Neuron (in vitro differentiated cells): ENCODE results near the gene GALR2.

Source experiments
- H2AFZ ChIP-seq: one replicate; pipeline ENCODE4 v1.6.1; 2013; ENCODE audit warnings: low read depth, mild to moderate bottlenecking, inconsistent platforms, low read length, moderate library complexity
- H3K27me3 ChIP-seq: one replicate; pipeline ENCODE4 v1.6.1; 2013; ENCODE audit warnings: low read length; ENCODE audit not compliant: insufficient read depth
- H3K36me3 ChIP-seq: one replicate; pipeline ENCODE4 v1.6.1; 2013; ENCODE audit warnings: low read length; ENCODE audit not compliant: insufficient read depth
- H3K4me1 ChIP-seq: one replicate; pipeline ENCODE4 v1.6.1; 2013; ENCODE audit warnings: low read length; ENCODE audit not compliant: insufficient read depth
- H3K4me3 ChIP-seq: 2 replicates; pipeline ENCODE4 v1.5.1; 2013; ENCODE audit warnings: mild to moderate bottlenecking, low read length, moderate library complexity
- H3K9me3 ChIP-seq: one replicate; pipeline ENCODE4 v1.6.1; 2013; ENCODE audit warnings: low read length

The GALR2 gene

DNA sequence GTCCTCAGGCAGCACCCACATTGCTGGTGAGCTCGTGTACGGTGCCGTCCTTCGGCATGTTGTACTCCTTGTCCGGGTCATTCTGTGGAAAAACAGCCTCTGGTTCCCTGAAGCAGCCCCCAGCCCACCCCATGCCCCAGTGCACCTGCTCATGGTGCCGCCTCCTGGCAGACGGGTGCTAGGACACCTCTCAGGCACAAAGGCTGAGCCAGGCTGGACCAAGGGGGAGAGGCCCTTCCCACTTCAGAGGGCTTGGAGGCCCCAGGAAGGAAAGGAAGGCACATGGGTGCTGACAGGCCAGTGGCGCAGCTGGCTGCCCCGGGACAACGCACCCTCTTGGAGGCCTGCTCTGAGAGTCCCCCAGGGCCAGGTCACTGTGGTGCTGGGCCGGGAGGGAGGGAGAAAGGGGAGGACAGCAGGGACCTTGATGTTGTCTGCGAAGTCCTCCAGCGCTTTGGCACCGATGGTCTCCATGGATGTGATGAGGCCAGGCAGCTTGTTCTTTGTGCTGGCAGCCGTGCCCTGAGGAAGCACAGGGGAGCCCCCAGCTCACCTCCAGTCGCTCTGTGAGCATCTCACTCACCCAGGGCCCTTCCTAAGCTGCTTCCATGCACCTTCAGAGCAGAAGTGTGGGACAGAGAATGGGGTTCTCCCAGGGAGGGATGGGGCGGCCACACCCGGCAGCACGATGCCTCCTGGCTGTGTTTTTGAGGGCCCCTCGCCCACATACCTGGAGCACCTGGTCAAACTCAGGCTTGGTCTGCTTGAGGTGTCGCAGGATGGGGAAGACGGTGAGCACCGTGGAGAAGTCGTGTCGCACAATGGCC is 13.7 kb downstream of the GALR2 start:
- no peak overlapping the region for H2AFZ ChIP-seq
- H3K27me3 ChIP-seq: no peaks in the 10 kb centered on the region
- no peaks in the 10 kb centered on the region for H3K4me1 ChIP-seq
- H3K36me3 ChIP-seq: peaks cover 93% of the 10 kb centered on the region
- H3K4me3 ChIP-seq: no peak overlapping the region
- H3K9me3 ChIP-seq: no peaks in the 10 kb centered on the region

DNA sequence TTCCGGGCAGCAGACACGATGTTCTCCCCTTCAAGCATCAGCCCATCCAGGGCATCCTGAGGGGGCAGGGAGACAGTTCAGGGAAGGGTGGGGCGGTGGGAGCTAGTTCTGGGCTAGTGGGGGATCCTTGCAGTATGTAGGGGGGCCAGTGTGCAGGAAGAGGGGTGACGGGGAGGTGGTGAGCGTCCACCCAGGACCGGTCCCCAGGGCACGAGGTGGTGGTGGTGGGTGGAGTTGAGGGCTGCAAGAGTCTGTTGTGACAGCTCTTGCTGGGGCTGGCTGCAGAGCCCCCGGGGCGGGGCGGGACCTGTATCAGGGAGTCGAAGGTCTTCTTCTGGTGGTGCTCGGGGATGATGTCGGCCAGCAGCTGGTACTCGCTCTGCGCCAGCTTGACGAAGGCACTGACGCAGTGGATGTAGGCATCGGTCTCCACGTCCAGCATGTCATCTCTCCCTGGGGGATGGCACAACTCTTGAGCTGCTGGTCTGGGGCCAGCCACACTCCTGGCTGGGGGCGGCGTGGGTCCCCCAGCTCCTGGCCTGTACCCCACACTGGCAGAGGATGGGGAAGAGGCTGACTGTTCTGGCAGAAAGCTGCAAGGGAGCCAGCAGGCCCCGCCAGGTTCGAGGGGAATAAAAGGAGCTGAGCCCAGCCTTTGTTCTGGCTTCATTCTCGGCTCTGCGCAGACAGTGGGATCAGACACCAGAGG is 14.4 kb downstream of the GALR2 start:
- Histone ChIP-seq H3K4me1 (no peaks in the 10 kb centered on the region), H3K36me3 (peaks cover 93% of the 10 kb centered on the region), H3K4me3 (no peak overlapping the region)

DNA sequence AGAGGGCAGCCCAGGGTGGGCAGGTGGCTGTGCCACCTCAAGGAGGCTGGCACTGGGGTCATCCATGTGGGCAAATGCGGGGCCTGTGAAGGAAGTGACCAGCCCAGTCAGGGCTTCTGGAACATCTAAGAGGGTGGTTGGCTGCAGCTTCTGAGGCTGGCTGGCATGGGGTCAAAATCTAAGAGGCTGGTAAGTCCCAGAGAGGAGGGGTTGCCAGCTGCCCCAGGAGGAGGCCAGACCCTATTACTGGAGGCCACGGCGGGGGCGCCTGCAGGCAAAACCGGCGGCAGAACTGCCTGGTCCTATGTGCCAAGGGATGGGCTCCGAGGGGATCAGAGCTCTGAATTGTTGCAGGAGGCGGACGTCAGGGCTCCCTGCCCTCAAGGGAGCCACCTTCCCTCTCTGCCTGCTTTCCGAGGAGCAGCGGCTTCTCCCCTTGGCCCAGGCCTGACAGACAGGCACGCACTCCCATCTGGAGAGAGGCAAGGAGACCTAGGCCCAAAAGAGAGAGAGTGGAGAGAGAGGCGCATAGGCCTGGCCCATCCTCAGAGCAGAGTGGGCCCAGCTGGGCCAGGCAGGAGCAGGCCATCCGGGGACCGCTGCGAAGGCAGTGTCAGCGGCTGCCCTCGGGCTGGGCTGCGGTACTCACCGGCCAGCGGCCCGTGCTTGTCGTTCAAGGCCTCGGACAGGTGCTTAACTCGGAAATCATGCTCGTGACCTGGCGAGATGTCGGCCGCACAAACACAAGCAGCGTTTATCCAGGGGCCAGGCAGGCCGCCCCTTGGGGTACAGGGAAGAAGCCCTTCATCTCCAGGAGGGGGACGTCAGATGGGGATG is 15.3 kb downstream of the GALR2 start:
- H3K36me3 ChIP-seq: peaks cover 92% of the 10 kb centered on the region

More for the DNA sequence above, 14.4 kb downstream of the GALR2 start:
- no peaks in the 10 kb centered on the region for H3K27me3 ChIP-seq
- H3K9me3 ChIP-seq: no peaks in the 10 kb centered on the region
- no peak overlapping the region for H2AFZ ChIP-seq

GRCh38 chr17:76090517-76091129 is 16.0 kb downstream of the GALR2 start:
- Histone ChIP-seq H3K4me3 (no peak overlapping the region), H3K27me3 (no peaks in the 10 kb centered on the region), H2AFZ (no peak overlapping the region), H3K9me3 (no peaks in the 10 kb centered on the region), H3K4me1 (no peaks in the 10 kb centered on the region), H3K36me3 (peaks cover 88% of the 10 kb centered on the region)

More for the DNA sequence above, 15.3 kb downstream of the GALR2 start:
- no peaks in the 10 kb centered on the region for H3K9me3 ChIP-seq
- no peak overlapping the region for H2AFZ ChIP-seq
- H3K27me3 ChIP-seq: no peaks in the 10 kb centered on the region
- no peaks in the 10 kb centered on the region for H3K4me1 ChIP-seq
- no peak overlapping the region for H3K4me3 ChIP-seq

- no peaks in the 10 kb centered on the region for H3K4me1 ChIP-seq
- H2AFZ ChIP-seq: no peak overlapping the region
- H3K9me3 ChIP-seq: no peaks in the 10 kb centered on the region
- peaks cover 83% of the 10 kb centered on the region for H3K36me3 ChIP-seq
- H3K27me3 ChIP-seq: no peaks in the 10 kb centered on the region
- no peak overlapping the region for H3K4me3 ChIP-seq
These were observed 17.1 kb downstream of the GALR2 start for GRCh38 chr17:76091526-76092286.

DNA sequence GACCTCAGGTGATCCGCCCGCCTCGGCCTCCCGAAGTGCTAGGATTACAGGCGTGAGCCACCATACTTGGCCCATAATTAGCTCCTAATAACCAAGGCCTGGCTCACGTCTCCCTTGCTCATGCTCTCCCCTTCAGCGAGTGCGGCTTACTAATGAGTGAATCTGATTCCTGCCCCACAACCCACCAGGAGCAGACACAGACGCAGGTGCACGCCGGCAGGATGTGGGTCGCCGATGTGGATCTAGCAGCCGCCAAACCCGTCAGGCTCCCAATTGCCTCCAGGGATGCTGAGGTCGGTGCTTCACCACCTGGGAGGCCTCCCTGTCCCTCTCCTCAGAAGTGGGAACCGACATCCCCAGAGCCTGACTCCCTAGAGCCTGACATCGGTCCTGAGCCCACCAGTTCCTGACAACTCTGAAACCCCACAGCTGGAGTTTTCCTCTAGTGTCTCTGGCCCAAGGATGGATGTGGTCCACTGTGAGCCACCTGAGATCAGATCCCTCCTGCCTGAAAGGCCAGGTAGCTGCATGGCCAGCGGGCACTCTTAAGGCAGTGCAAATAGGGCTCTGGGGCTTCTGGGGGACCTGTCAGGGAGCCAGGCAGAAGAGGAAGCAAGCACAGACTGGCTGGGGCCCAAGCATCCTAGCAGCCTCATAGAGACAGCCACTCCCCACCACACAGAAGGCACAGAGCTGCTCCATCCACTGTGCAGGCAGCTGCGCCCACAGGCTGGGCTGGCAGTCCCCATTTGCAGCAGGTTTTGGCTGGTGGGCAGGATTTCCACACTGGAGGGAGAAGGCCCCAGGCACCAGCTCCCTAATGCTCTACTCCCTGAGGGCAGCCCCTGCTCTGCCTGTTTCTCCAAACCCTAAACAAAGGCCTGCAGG is 18.2 kb downstream of the GALR2 start:
- Histone ChIP-seq H3K9me3 (no peaks in the 10 kb centered on the region), H3K4me1 (no peaks in the 10 kb centered on the region), H3K4me3 (no peak overlapping the region), H3K36me3 (peaks cover 81% of the 10 kb centered on the region), H2AFZ (no peak overlapping the region), H3K27me3 (no peaks in the 10 kb centered on the region)

DNA sequence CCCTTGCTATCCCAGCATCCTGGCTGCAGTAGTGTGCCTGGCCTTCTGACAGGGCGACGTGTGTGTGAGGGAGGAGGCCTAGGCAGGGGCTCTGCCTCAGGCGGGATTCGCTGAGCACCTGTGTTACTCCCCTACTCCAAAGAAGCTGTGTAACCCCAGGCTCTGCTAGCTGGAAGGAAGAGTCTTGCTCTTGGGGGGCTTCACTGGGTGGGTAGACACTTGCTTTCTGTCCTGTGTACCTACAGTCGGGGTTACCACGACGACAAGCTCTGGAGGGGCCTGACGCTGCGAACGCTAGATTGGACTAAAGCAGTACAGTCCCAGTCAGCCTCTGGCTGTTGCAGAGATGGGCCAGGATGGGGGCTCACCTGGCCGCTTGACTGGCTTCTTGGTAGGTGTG is 19.5 kb downstream of the GALR2 start:
- no peak overlapping the region for H3K4me3 ChIP-seq
- H2AFZ ChIP-seq: no peak overlapping the region
- H3K27me3 ChIP-seq: no peaks in the 10 kb centered on the region
- peaks cover 74% of the 10 kb centered on the region for H3K36me3 ChIP-seq
- H3K9me3 ChIP-seq: no peaks in the 10 kb centered on the region
- H3K4me1 ChIP-seq: no peaks in the 10 kb centered on the region

DNA sequence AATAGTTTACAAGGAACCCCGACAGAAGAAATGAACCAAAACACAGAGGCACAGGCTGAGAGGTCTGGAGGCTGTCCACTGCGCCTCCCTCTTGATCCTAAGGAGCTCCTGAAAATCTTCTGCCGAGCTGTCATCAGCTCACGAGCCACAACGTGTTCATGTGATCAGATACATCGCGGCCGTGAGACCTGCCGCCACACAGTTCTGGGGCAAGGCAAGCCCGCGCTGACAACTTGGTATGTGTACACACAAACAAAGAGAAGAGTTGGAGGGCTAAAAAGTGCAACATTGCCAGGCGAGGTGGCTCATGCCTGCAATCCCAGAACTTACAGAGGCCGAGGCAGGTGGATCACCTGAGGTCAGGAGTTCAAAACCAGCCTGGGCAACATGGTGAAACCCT is 21.4 kb downstream of the GALR2 start:
- Histone ChIP-seq H3K9me3 (no peaks in the 10 kb centered on the region), H3K36me3 (peaks cover 69% of the 10 kb centered on the region), H3K27me3 (no peaks in the 10 kb centered on the region), H2AFZ (no peak overlapping the region), H3K4me1 (no peaks in the 10 kb centered on the region), H3K4me3 (no peak overlapping the region)

GRCh38 chr17:76097716-76098295 is 23.2 kb downstream of the GALR2 start:
- Histone ChIP-seq H3K4me1 (peaks cover 7% of the 10 kb centered on the region), H3K27me3 (no peaks in the 10 kb centered on the region), H3K9me3 (no peaks in the 10 kb centered on the region), H3K36me3 (peaks cover 68% of the 10 kb centered on the region), H2AFZ (no peak overlapping the region), H3K4me3 (no peak overlapping the region)

GRCh38 chr17:76102944-76103273 is 28.3 kb downstream of the GALR2 start:
- Histone ChIP-seq H3K4me3 (peak overlapping the region; percentile 65), H3K27me3 (no peaks in the 10 kb centered on the region), H3K9me3 (no peaks in the 10 kb centered on the region), H3K36me3 (peaks cover 31% of the 10 kb centered on the region), H3K4me1 (peaks cover 20% of the 10 kb centered on the region), H2AFZ (peak overlapping the region; percentile 58)

DNA sequence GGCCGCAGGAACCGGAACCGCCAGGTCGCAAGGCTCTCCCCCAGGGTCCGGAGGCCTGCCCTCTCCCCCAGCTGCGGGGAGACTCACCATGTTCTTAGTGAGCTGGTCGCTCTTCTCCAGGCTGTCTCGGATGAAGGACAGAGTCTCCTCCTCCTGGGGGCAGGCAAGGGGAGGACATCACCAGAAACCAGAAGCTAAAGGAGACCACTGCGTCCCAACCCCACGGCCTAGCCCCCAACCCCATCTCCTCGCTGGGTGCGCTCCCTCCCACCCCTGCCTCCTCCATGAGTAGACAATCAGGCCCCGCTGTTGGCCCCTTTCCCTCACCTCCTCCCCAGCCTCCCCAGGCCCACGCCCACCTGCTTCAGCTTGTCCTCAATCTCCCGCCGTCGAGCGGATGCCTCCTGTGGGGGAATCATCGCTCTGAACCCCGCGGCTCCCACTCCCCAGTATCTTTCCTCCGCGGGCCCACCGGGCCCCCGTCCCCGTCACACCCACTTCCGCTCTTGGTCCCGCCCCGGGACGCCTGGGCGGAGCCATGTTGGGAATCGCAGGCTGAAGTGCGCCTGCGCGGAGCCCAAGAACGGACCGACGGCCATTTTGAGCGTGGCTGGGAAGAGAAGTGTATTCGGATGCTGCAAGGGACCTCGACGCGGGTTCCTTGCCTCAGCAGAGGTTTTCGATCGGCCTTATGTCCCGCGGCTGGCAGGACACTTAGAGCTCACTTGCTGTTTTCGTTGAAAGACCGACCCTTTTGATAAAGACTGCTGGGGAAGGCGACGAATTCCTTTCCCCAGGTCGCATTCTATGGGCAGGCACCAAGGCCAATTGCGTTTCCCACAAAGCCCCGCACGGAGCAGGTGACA is 28.9 kb downstream of the GALR2 start, which contains the start of gene EXOC7:
TSS of gene EXOC7 (minus strand) at position 514 of the 866 bp plus-strand sequence. CDS start at position 419, 95 bp downstream.
- H3K4me3 ChIP-seq: peak within 1 kb of the TSS; percentile 65
- peaks cover 20% of the 10 kb centered on the region for H3K4me1 ChIP-seq
- H2AFZ ChIP-seq: peak within 1 kb of the TSS; percentile 58
- H3K27me3 ChIP-seq: no peaks in the 10 kb centered on the region
- no peaks in the 10 kb centered on the region for H3K9me3 ChIP-seq
- peaks cover 30% of the 10 kb centered on the region for H3K36me3 ChIP-seq
